Stimulated activated CD4-positive, alpha-beta T cell treated with anti-CD3 and anti-CD28 coated beads, Interleukin-15, amount 100 ng/mL, for 24 hours (primary cell): ENCODE data around the gene RFTN1.
"Not testable (repeated sequence)": the region's sequence is repeated elsewhere in the genome, so short reads cannot be mapped to it uniquely, and the experiment has no call there.

Experiments
- DNase-seq: peaks from one replicate; pipeline ENCODE4 v3.0.0-alpha.2; 2020

RFTN1 gene

DNA sequence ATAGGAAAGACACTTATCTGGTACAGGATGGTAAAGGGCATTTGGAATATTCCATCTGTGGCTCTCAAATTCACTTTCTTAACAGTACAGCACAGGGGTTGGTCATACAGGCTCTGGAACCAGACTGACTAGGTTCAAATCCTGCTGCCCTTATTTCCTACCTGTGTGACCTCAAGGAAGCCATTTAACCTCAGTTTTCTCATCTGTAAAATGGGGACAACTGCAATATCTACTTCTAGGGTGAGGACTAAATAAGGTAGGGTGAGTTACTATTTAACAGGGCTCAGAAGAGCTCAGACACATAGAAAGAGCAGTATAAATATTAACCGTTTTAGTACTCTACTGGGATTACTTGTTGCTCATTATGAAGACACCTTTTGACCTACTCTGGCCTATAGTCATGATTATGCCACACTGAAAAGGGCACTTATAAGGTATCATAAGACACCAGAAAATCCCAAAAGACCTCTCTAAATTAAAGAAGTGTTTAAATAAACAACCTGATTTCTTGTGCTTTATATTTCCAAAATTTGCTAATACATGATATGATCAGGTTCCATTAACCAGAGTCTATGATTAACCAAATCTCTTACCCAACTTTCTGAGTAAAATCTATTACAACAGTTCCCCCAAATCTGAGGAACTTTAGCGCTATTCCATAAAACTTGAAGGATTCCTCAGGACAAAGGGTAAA lies 6.5 kb downstream of the RFTN1 start:
- DNase-seq, result no peak

DNA sequence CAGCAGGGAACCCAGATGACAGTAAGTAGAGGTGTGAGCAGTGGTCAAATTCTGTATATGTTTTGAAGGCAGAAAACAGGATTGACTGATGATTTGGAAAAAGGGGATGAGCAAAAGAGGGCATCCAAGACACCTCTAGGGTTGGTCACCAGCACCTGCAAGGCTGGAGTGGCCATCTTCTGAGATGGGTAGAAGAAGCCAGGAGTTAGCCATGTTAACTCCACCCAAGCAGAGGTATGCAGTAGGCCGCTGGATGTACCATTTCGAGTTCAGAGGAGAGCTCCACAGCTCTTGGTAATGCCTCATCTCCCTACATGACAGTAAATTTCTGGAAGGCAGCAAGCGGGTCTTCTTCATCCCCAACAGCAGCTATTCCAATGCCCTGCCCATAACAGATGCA lies 7.0 kb downstream of the RFTN1 start:
- no peak for DNase-seq

DNA sequence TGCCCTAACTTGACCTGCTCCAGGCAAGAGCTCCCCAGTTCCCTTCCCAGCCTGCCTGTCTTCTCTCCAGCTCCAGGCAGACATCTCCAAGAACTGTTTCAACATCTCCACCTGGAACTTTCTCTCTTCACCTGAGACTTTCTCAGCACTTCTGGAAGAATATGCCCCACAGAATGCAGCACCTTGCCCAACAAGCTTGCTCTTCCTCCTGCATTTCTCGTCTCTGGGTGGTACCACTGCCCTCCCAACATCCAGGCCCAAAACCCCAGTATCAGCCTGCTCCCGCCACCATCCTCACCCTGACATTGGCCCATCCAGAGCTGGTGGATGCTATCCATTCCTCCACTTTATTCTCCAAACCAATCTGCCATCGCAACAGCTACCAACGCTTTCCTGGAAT lies 8.8 kb downstream of the RFTN1 start:
- DNase-seq, result no peak

DNA sequence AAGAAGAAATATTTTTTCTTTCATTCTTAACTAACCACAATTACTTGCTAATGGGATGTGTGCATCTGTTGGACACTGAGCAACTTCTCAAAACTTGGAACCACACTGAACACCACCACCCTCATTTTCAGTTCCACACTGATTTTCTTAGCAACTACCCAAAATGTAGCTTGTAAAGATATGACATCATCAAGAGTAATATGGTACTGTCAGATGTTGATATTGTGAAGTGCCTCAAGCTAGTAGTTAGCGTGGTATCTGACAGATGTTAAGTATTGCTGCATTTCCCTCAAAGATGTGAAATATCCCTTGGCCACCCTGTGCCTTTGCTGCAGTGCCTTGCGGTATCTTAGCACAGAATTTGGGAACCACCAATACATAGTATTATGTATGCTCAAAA lies 9.3 kb downstream of the RFTN1 start:
- no peak for DNase-seq

DNA sequence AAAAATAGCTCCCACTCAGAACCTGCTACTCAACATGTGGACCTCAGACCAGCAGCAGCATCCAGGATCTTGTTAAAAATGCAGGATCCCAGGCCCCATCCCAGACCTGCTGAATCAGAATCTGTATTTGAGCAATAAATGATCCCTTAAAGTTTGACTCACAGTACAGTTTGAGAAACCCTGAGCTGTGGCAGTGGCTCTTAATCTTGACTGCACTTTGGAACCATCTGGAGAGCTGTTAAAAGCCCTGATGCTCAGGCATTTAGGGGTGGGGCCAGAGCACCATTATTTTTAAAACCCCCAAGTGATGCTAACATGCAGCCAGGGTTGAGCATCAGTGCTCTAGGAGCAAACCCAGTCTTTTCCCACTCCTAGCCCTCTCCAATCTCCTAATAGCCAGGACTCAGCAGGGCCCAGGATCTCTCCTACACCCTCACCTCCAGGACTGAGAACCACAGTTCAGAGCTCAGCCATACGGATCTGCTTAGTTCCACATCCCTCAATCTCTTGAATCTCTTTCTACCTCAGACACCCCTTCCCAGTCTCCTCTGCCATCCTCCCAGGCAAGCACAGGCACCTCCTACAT lies 10.2 kb downstream of the RFTN1 start:
- no peak for DNase-seq

DNA sequence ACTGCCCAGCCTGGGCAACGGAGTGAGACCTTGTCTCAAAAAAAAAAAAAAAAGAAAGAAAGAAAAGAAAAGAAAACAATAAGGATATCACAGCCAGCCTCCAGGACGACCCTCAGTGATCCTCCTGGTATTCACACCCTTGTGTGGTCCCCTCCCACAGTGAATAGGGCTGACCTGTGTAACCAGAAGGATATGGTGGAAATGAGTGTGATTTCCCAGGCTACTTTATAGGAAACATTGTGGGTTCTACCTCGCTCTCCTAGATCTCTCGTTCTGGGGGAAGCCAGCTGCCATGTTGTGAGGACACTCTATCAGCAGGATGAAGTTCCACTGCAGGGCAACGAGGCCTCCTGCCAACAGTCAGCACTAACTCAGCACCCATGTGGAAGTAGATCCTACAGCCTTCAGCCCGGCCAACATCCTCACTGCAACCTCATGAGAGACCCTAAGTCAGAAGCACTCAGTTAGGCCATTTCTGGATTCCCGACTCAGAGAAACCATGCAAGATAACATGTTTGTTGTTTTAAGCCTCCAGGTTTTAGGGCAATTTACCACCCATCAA lies 11.1 kb downstream of the RFTN1 start:
- no peak for DNase-seq

DNA sequence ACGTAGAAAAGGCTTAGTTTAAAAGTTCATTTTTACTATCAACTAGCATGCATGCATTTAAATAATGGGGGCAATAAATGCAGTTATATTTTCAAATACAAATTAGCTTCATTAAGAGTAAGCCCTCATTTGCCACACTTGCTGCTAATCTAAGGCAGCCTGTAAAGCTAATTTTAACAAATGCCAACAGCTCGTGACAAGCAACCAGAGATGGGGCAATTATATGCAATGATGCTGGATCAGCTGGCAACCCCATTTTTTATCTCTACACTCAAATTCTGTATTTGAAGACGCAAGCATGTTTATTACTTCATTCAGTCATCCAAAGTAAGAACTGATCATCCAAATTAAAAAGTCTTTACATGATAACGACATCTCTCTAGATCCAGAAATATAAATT lies 12.1 kb downstream of the RFTN1 start:
- no peak for DNase-seq

DNA sequence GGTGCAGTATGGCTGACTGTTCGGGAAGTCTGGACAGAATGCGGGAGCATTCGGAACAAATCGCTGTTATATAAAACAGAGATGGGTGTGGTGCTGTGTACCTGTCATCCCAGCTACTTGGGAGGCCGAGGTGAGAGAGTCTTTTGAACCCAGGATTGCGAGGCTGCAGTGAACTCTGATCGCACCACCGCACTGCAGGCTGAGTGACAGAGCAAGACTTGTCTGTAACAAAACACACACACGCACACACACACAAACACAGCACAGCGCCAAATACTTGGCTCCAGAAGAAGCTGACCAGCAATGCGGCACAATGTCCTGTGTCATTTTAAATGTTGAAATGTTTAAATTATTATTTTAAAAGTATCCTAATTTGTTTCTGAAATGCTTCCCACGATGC lies 12.6 kb downstream of the RFTN1 start:
- no peak for DNase-seq

DNA sequence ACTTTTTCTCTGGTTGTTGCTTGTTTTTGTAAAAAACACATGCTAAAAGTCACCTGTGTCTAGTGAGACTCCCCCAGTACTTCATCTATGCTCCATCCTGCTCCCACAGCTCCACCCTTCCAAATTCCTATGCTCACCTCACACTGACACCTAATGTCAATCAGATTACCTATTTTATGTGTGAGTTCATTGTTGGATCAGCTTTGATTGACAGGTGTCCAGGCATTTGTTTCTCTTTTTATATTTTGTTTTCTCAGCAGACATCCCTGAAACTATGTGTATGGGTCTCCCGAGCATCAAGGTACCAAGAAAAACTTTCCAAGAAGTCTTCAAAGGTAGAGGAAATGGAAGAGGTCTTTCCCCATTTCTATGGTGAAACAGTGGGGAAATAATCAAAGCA lies 13.4 kb downstream of the RFTN1 start:
- no peak for DNase-seq

DNA sequence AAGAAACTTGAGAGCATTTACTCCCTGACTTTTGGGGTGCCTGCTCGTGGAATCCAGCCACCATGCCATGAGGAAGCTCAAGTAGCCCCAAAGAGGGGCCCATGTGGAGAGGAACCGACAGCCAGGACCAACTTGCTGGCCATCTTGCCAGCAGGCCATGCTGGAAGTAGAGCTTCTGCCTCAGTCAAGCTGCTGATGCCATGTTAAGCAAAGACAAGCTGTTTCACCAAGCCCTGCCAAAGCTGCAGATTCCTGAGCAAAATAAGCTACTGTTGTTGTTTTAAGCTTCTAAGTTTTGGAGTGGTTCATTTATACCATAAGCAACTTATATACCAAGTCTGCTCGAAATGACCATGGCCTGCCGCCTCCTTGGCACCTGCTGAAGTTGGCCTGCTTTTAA lies 14.1 kb downstream of the RFTN1 start:
- DNase-seq, result no peak

DNA sequence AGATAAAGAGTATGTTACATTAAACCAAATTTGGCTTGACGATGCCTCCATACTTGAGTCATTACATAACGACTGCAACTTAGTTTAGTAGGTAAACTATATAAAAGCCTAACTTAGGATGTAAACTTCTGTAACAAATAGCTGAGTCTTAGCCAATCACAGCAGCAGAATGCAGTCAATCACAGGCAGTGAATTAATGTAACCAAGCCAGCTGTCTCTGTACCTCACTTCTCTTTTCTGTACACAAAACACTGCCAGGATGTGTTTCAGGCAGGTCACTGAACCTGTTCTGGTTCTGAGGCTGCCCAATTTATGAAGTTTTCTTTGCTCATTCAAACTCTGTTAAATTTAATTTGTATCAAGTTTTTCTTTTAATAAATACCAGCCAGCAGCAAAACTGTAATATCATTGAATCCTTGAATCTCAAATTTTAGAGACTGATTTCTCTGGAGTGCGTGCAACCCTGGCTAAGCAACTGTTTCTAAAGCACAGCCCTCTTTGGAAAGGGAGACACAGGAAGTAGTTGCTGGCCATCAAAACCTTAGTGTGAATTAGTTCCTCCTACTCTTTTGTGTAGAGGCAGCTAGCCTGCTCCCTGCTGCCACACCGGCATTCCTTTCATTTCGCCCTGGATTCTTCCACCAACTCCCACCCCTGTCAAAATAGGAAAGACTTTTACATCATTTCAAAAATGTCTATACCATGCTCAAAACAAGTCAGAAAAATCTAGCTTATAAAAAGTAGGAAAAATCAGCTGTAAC lies 15.2 kb downstream of the RFTN1 start:
- DNase-seq, result no peak

DNA sequence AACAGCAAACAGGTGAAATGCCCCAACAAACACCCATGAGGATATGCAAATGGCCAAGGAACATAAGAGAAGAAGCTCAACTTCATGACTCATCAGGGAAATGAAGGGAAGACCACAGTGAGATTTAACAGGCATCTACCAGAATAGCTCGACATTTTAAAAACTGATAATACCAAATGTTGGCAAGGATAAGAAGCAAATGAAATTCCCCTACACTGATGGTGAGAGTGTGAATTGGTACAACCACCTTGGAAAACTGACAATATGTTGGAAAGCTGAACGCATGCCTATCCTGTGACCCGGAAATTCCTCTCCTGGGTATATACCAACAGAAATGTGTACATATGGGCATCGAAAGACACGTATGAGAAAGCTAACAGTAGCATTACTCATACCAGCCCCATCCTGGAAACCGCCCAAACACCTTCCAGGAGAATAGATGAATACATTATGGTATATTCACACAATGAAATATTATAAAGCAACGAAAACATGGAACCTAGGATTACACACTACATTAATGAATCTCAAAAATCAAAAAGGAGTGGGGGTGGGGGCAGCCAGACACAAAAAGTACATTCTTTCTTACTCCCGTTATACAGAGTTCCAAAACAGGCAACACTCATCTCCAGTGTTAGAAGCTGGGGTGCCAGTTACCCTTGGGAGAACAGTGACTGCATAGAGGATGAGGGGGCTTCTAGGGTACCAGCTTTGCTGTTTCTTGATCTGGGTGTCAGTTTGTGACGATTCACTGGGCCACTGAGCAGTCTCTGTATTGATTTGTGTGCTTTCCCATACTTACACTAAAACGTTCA lies 16.9 kb downstream of the RFTN1 start:
- DNase-seq, result peak; percentile 37

DNA sequence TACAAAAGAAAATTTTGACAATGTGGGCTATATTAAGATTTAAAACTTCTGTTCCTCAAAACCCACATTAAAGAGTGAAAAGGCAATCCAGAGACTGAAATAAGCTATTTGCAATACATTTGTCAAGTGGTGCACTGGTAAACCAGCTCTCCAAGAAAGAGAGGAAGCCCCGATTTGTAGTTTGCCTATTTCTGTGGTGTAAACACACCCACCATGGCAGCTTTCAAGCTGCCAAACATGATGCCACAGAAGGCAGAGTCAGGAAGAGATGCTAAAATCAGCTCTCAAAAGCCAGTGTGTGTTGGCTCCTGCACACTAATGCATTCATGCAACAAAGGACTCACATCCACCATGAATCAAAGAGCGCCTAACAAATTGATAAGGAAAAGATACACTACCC lies 17.5 kb downstream of the RFTN1 start:
- DNase-seq, result no peak

DNA sequence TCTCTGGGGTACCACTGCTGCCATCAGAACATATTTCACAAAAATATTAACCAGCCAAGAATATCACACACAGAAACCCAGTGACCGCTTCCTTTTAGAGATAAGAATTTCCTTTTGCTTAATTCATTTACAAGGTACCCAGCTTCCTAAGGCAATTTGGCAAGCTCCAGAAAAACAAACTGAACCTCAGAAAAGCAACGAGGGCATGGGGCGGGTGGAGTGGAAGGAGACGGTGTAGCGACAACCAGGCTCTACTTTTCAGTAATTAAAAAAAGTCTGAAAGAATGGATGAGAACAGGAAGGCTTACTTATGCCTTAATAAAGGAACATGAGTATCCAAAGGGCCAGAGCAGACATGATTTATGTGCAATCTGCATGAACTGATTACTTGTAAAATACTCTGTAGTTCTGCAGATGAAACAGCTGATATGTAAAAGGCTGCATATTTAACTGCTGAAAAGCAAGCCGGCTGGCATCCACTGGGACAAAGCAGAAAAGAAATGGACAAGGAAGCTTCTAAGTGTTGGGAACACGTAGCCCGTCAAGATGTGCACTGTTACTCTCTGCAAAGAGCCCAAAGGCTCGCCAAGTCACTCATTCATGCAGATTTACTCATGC lies 18.6 kb downstream of the RFTN1 start:
- DNase-seq, result no peak

DNA sequence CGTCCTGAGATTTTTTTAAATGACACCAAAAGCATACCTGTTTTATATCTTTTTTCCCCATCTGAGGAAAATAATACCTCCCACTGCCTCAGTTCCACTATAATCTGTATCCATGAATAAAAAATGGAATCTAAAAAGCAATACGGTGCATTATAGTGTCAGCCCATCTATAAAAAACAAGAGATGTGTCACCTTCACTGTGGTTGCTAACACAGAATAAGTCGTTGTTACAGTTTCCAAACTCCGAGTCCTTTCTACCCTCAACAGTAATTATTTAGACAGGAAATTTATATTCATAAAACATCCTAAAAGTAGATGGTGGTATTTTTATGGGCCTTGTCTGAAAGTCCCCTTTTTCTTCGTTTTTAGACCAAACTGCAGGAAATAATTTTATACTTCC lies 19.4 kb downstream of the RFTN1 start:
- DNase-seq, result no peak

DNA sequence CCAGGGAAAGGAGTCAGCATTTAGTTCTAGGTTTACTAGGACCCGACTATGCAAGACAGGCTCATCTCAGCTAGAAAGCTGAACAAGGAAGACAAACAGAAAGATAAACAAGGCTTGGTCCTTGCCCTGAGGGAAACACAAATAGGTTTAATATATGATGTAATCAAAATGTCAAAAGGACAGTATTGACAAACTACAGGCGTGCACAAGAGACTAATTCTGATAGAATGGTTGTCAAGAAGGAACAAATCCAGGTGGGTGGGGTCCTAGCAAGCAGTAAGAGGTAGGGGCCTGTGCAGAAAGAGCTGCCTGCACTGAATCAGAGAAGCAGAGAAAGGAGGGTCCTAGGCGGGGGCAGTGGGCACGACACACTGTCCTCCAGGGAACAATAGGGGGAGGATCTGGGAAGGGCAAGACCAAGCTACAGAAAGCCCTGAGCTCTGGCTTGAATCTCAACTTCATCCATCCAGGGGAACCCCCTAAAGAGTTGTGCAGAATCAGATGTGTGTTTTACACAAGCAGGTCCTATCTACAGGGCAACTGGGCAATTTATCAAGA lies 23.4 kb downstream of the RFTN1 start:
- no peak for DNase-seq

DNA sequence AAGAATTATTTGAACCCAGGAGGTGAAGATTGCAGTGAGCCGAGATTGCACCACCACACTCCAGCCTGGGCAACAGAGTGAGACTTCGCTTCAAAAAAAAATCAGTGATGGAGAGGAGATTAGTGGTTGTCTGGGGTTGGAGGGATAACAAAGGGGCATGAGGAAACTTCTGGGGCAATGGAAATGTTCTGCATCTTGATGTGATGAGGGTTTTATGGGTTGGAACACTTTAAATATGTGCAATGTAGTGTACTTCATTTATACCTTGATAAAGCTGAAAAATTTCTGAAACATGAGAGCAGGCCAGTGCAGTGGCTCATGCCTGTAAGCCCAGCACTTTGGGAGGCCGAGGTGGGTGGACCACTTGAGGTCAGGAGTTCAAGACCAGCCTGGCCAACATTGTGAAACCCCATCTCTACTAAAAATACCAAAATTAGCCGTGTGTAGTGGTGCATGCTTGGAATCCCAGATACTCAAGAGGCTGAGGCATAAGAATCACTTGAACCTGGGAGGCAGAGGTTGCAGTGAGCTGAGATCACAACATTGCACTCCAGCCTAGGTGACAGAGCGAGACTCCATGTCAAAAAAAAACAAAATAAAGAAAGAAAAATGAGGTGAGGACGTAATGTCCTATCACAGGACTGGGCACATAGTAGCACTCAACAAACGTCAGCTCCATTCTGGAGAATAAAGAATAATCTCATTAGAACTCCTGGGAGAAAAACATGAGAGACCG lies 24.0 kb downstream of the RFTN1 start:
- DNase-seq, result not testable (repeated sequence)

DNA sequence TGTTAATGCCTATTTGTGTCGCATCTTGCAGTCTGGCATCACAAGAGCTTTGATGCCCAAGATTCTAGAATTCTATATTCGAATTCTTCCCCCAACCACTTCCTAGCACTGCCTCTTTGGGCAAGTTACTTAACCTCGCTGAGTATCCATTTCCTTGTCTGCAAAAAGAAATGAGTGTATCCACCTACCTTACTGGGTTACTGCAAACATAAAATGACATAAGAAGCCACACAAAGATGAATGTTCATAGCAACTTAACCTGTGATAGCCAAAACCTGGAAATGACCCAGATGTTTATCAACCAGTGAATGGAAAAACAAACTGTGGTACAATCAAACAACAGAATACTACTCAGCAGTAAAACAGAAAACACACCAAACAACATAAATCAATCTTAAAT lies 24.9 kb downstream of the RFTN1 start:
- no peak for DNase-seq

DNA sequence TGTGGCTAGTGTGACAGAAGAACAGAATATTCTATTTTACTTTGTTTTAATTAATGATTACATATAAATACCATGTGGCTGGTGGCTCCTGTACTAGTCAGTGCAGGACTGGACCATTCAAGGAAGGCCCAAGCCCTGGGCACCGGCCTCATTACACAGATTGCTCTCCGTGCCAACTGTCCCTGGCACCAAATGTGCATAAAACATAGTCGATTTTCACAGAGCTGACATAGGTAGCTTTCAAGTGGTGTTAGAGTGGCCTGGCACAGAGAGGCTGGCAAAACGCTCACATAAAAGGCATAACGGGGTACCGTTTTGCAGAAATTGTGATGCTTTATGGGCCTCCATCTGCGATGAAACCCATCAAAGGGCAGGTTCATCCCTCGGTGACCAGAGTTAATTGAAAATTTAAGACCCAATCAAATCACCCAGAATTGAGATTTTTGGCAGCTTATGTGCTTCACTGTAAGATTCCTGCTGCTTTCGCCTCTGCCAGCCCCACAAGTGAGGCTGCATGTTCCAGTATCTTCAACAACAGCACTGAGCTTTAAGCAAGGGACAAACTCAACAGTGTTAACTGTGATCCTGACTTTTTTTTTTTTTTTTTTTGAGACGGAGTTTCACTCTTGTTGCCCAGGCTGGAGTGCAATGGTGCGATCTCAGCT lies 25.9 kb downstream of the RFTN1 start:
- DNase-seq, result no peak

DNA sequence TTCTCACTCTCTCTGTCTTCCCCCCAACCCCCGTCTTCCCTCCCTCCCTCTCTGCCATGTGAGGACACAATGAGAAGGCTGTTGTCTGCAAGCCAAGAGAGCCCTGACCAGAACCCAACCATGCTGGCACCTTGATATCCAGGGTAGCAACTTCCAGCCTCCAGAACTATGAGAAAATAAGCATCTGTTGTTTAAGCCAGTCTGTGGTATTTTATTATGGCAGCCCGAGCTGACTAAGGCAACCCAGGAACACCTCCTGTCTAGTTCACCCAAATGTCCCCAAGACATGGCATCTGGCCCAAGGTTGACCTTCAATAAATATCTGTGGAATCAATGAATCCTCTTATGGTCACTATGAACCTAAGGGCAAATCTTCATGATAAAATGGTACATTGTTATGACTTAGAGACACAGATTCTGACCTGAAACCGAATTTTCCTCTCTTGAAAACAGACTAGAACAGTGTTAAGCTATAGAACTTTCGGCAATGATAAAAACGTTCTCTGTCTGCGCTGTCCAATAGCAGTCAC lies 26.5 kb downstream of the RFTN1 start:
- DNase-seq, result no peak

DNA sequence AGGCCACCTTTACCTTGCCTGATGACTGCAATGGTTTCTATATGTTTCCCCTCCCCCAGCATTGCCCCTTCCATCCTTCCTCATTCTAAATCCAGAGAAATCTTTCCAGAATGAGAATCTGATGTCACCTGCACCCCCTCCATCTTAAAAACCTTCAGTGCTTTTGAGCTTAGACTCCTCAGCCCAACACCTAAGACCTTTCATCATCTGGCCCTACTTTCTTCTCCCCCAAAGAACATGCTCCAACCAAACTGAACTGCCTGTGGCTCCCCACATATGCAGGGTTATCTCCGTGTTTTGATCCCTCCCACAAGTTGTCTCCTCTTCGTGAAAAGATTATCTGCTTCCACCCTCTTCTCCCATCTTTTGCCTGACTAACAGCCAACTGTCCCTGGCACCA lies 27.3 kb downstream of the RFTN1 start:
- no peak for DNase-seq
